Activated T-cell treated with anti-CD3 and anti-CD28 coated beads, Interleukin-2, amount 50 U/mL, for 48 hours (primary cell): ENCODE results near the gene CPN2.

Source experiments
- DNase-seq, 2 experiments: peaks; one replicate each; pipeline ENCODE4 v3.0.0-alpha.2; 2020

The CPN2 gene

GRCh38 chr3:194379651-194380050 lies 28.5 kb upstream of the CPN2 start:
- DNase-seq: no peak

- DNase-seq: no peak
These were observed 28.1 kb upstream of the CPN2 start for GRCh38 chr3:194379231-194379630.

- DNase-seq: no peak
These were observed 26.6 kb upstream of the CPN2 start for GRCh38 chr3:194377708-194378107.

- DNase-seq: no peak
These were observed 25.1 kb upstream of the CPN2 start for GRCh38 chr3:194376241-194376560.

- no peak for DNase-seq
These were observed 24.5 kb upstream of the CPN2 start for GRCh38 chr3:194375473-194376240.

GRCh38 chr3:194374935-194375334 lies 23.8 kb upstream of the CPN2 start:
- no peak for DNase-seq

- DNase-seq: no peak
These were observed 22.8 kb upstream of the CPN2 start for GRCh38 chr3:194373899-194374298.

GRCh38 chr3:194373028-194373427 lies 21.9 kb upstream of the CPN2 start:
- DNase-seq: no peak

GRCh38 chr3:194370753-194371152 lies 19.6 kb upstream of the CPN2 start:
- DNase-seq: no peak

GRCh38 chr3:194369522-194370279 lies 18.6 kb upstream of the CPN2 start, which contains the start of gene LRRC15:
Gene LRRC15, minus strand, starts transcription at chr3:194369743. Its CDS starts 8,700 bp downstream, at chr3:194361043.
- DNase-seq: no peak

GRCh38 chr3:194368918-194369317 lies 17.8 kb upstream of the CPN2 start:
- DNase-seq: no peak

GRCh38 chr3:194367992-194368841 lies 17.1 kb upstream of the CPN2 start:
- no peak for DNase-seq

- DNase-seq: no peak
These were observed 14.9 kb upstream of the CPN2 start for GRCh38 chr3:194365978-194366490.

- DNase-seq: no peak
These were observed 14.4 kb upstream of the CPN2 start for GRCh38 chr3:194365526-194365925.

GRCh38 chr3:194364652-194365434 lies 13.7 kb upstream of the CPN2 start:
- DNase-seq: no peak

GRCh38 chr3:194364314-194364651 lies 13.2 kb upstream of the CPN2 start:
- no peak for DNase-seq

- no peak for DNase-seq
These were observed 9.4 kb upstream of the CPN2 start for GRCh38 chr3:194360568-194360967.

- DNase-seq: no peak
These were observed 6.6 kb upstream of the CPN2 start for GRCh38 chr3:194357681-194358080.

- no peak for DNase-seq
These were observed 4.3 kb upstream of the CPN2 start for GRCh38 chr3:194355379-194355778.

- DNase-seq: no peak
These were observed 3.2 kb upstream of the CPN2 start for GRCh38 chr3:194354315-194354714.

GRCh38 chr3:194352667-194353246 lies 1.6 kb upstream of the CPN2 start:
- no peak for DNase-seq

- DNase-seq: no peak
These were observed 916 bp upstream of the CPN2 start for GRCh38 chr3:194351952-194352536.
